ENCODE results near the gene APOA1. TPM values are rescaled to one million over a fixed set of nuclear protein-coding genes. Genes with fewer than 3 reads are reported as not detected.
A peak's percentile ranks its signal among the peaks of the same experiment; 100 is the strongest.

Gene APOA1
- total RNA-seq, 2 experiments from 2014 or later: 0.23 to 0.25 TPM

- peak overlapping the region; percentile 85 for H3K27ac Mint-ChIP-seq
- ChIA-PET CTCF (interaction anchor here (0.6 to 1.6 kb wide), 6 partner anchors 8 to 114 kb away, joined by 3 to 6 read pairs (median 4); no protein-coding TSS in a partner anchor), POLR2A (no interaction called here)
- H3K36me3 Mint-ChIP-seq (ENCODE audit: low read depth): peaks cover 42% of the 10 kb centered on the region
- H3K27me3 Mint-ChIP-seq: no peaks in the 10 kb centered on the region
- peak; percentile 23 for DNase-seq
- peaks cover 57% of the 10 kb centered on the region for H3K4me1 Mint-ChIP-seq
- H3K9me3 Mint-ChIP-seq: peaks cover 3% of the 10 kb centered on the region
- peak overlapping the region; percentile 2 for H3K4me3 Mint-ChIP-seq
Observed at GRCh38 chr11:116855413-116855812, 18.0 kb upstream of the APOA1 start.

GRCh38 chr11:116853461-116854073, 16.1 kb upstream of the APOA1 start:
- POLR2A ChIA-PET: interaction anchor here (0.6 to 1.5 kb wide), 2 partner anchors 62 to 220 kb away, joined by 6 read pairs; partner anchors contain the start of gene APOA5
- peaks cover 46% of the 10 kb centered on the region for H3K36me3 Mint-ChIP-seq (ENCODE audit: low read depth)
- H3K4me1 Mint-ChIP-seq: peaks cover 67% of the 10 kb centered on the region
- CTCF ChIA-PET: interaction anchor here (0.8 to 3.8 kb wide), 15 partner anchors 8 to 298 kb away, joined by 3 to 25 read pairs (median 4); partner anchors contain the start of genes APOA1, APOA5, BUD13 and ZPR1
- H3K4me3 Mint-ChIP-seq: peak overlapping the region; percentile 29
- H3K9me3 Mint-ChIP-seq: peaks cover 6% of the 10 kb centered on the region
- H3K27ac Mint-ChIP-seq: peak overlapping the region; percentile 95
- H3K27me3 Mint-ChIP-seq: no peaks in the 10 kb centered on the region
- peak; percentile 82 for DNase-seq

- peak overlapping the region; percentile 95 for H3K27ac Mint-ChIP-seq
- CTCF ChIA-PET: interaction anchor here (0.8 to 3.8 kb wide), 12 partner anchors 10 to 299 kb away, joined by 3 to 25 read pairs (median 4); partner anchors contain the start of genes APOA1, APOA5, BUD13 and ZPR1
- H3K36me3 Mint-ChIP-seq (ENCODE audit: low read depth): peaks cover 44% of the 10 kb centered on the region
- POLR2A ChIA-PET: interaction anchor here (0.6 kb wide), 2 partner anchors 10 to 65 kb away, joined by 3 to 4 read pairs; partner anchors contain the start of gene ZPR1
- H3K4me3 Mint-ChIP-seq: peak overlapping the region; percentile 63
- H3K4me1 Mint-ChIP-seq: peaks cover 67% of the 10 kb centered on the region
- DNase-seq: no peak
- H3K9me3 Mint-ChIP-seq: peaks cover 6% of the 10 kb centered on the region
- no peaks in the 10 kb centered on the region for H3K27me3 Mint-ChIP-seq
Observed at GRCh38 chr11:116852261-116853031, 15.0 kb upstream of the APOA1 start.

- no peaks in the 10 kb centered on the region for H3K27me3 Mint-ChIP-seq
- peaks cover 69% of the 10 kb centered on the region for H3K4me1 Mint-ChIP-seq
- ChIA-PET CTCF (interaction anchor here (1.0 to 3.8 kb wide), 5 partner anchors 9 to 254 kb away, joined by 3 to 25 read pairs (median 4); partner anchors contain the start of gene APOA1), POLR2A (no interaction called here)
- DNase-seq: peak; percentile 70
- H3K9me3 Mint-ChIP-seq: peaks cover 6% of the 10 kb centered on the region
- H3K36me3 Mint-ChIP-seq (ENCODE audit: low read depth): peaks cover 44% of the 10 kb centered on the region
- peak overlapping the region; percentile 95 for H3K27ac Mint-ChIP-seq
- peak overlapping the region; percentile 63 for H3K4me3 Mint-ChIP-seq
Observed at GRCh38 chr11:116851626-116852025, 14.2 kb upstream of the APOA1 start.

- no peak overlapping the region for H3K4me3 Mint-ChIP-seq
- H3K9me3 Mint-ChIP-seq: peaks cover 4% of the 10 kb centered on the region
- DNase-seq: no peak
- ChIA-PET CTCF (interaction anchor here (1.0 to 1.4 kb wide), 3 partner anchors 14 to 81 kb away, joined by 3 to 8 read pairs (median 4); no protein-coding TSS in a partner anchor), POLR2A (no interaction called here)
- H3K27me3 Mint-ChIP-seq: no peaks in the 10 kb centered on the region
- peaks cover 49% of the 10 kb centered on the region for H3K36me3 Mint-ChIP-seq (ENCODE audit: low read depth)
- peaks cover 52% of the 10 kb centered on the region for H3K4me1 Mint-ChIP-seq
- peak overlapping the region; percentile 61 for H3K27ac Mint-ChIP-seq
Observed at GRCh38 chr11:116849486-116849885, 12.1 kb upstream of the APOA1 start.

- H3K9me3 Mint-ChIP-seq: peaks cover 4% of the 10 kb centered on the region
- no peaks in the 10 kb centered on the region for H3K27me3 Mint-ChIP-seq
- no peak overlapping the region for H3K4me3 Mint-ChIP-seq
- DNase-seq: no peak
- H3K36me3 Mint-ChIP-seq (ENCODE audit: low read depth): peaks cover 45% of the 10 kb centered on the region
- H3K4me1 Mint-ChIP-seq: peaks cover 48% of the 10 kb centered on the region
- CTCF ChIA-PET: interaction anchor here (1.0 to 1.4 kb wide), 3 partner anchors 13 to 82 kb away, joined by 3 to 8 read pairs (median 4); no protein-coding TSS in a partner anchor
- POLR2A ChIA-PET: no interaction called here
- H3K27ac Mint-ChIP-seq: no peak overlapping the region
Observed at GRCh38 chr11:116849060-116849459, 11.6 kb upstream of the APOA1 start.

GRCh38 chr11:116847612-116848011, 10.2 kb upstream of the APOA1 start:
- Mint-ChIP-seq H3K27ac (no peak overlapping the region), H3K36me3 (ENCODE audit: low read depth) (peaks cover 52% of the 10 kb centered on the region), H3K4me3 (no peak overlapping the region), H3K9me3 (peaks cover 4% of the 10 kb centered on the region), H3K27me3 (no peaks in the 10 kb centered on the region), H3K4me1 (peaks cover 34% of the 10 kb centered on the region)
- DNase-seq: no peak
- ChIA-PET POLR2A (no interaction called here), CTCF (interaction anchor here (0.7 to 3.7 kb wide), 2 partner anchors 11 to 15 kb away, joined by 4 to 18 read pairs; partner anchors contain the start of gene APOA1)

- peaks cover 5% of the 10 kb centered on the region for H3K4me1 Mint-ChIP-seq
- no peak for DNase-seq
- H3K4me3 Mint-ChIP-seq: no peak overlapping the region
- ChIA-PET POLR2A (no interaction called here), CTCF (interaction anchor here (3.7 kb wide), 1 partner anchor 8 kb away, joined by 18 read pairs; the partner anchor contains the start of gene APOA1)
- H3K9me3 Mint-ChIP-seq: no peaks in the 10 kb centered on the region
- H3K36me3 Mint-ChIP-seq (ENCODE audit: low read depth): peaks cover 45% of the 10 kb centered on the region
- no peak overlapping the region for H3K27ac Mint-ChIP-seq
- H3K27me3 Mint-ChIP-seq: no peaks in the 10 kb centered on the region
Observed at GRCh38 chr11:116844722-116845121, 7.3 kb upstream of the APOA1 start.

- ChIA-PET POLR2A (no interaction called here), CTCF (no interaction called here)
- Mint-ChIP-seq H3K27ac (peak overlapping the region; percentile 11), H3K27me3 (no peaks in the 10 kb centered on the region), H3K4me3 (no peak overlapping the region), H3K9me3 (no peaks in the 10 kb centered on the region), H3K36me3 (ENCODE audit: low read depth) (peaks cover 38% of the 10 kb centered on the region), H3K4me1 (peaks cover 2% of the 10 kb centered on the region)
- no peak for DNase-seq
Observed at GRCh38 chr11:116843661-116844060, 6.2 kb upstream of the APOA1 start.

- H3K36me3 Mint-ChIP-seq (ENCODE audit: low read depth): peaks cover 38% of the 10 kb centered on the region
- peaks cover 2% of the 10 kb centered on the region for H3K4me1 Mint-ChIP-seq
- H3K27ac Mint-ChIP-seq: no peak overlapping the region
- no peak for DNase-seq
- H3K4me3 Mint-ChIP-seq: no peak overlapping the region
- ChIA-PET CTCF (interaction anchor here (1.5 kb wide), 1 partner anchor 9 kb away, joined by 4 read pairs; no protein-coding TSS in a partner anchor), POLR2A (interaction anchor here (0.6 kb wide), 1 partner anchor 10 kb away, joined by 3 read pairs; no protein-coding TSS in a partner anchor)
- no peaks in the 10 kb centered on the region for H3K27me3 Mint-ChIP-seq
- H3K9me3 Mint-ChIP-seq: no peaks in the 10 kb centered on the region
Observed at GRCh38 chr11:116842909-116843308, 5.5 kb upstream of the APOA1 start.

GRCh38 chr11:116842117-116842516, 4.7 kb upstream of the APOA1 start:
- no peak for DNase-seq
- ChIA-PET CTCF (interaction anchor here (0.7 to 1.5 kb wide), 4 partner anchors 10 to 630 kb away, joined by 3 to 4 read pairs (median 4); partner anchors contain the start of gene APOA4), POLR2A (interaction anchor here (0.6 kb wide), 1 partner anchor 11 kb away, joined by 3 read pairs; no protein-coding TSS in a partner anchor)
- H3K9me3 Mint-ChIP-seq: no peaks in the 10 kb centered on the region
- H3K27ac Mint-ChIP-seq: peak overlapping the region; percentile 54
- H3K4me3 Mint-ChIP-seq: no peak overlapping the region
- H3K36me3 Mint-ChIP-seq (ENCODE audit: low read depth): peaks cover 30% of the 10 kb centered on the region
- H3K4me1 Mint-ChIP-seq: peaks cover 2% of the 10 kb centered on the region
- H3K27me3 Mint-ChIP-seq: no peaks in the 10 kb centered on the region

- Mint-ChIP-seq H3K4me3 (no peak overlapping the region), H3K27me3 (no peaks in the 10 kb centered on the region), H3K36me3 (ENCODE audit: low read depth) (peaks cover 18% of the 10 kb centered on the region), H3K27ac (no peak overlapping the region), H3K4me1 (peaks cover 4% of the 10 kb centered on the region), H3K9me3 (no peaks in the 10 kb centered on the region)
- DNase-seq: no peak
- CTCF ChIA-PET: interaction anchor here (0.9 to 1.3 kb wide), 2 partner anchors 18 to 199 kb away, joined by 3 to 4 read pairs; partner anchors contain the start of gene APOA4
- POLR2A ChIA-PET: no interaction called here
Observed at GRCh38 chr11:116840746-116841296, 3.4 kb upstream of the APOA1 start.
